Activated CD8-positive, alpha-beta memory T cell treated with anti-CD3 and anti-CD28 coated beads for 24 hours (primary cell): ENCODE results near the gene CETP.

ENCODE experiments used
- DNase-seq: peaks from one replicate; pipeline ENCODE4 v3.0.0-alpha.2; 2020

Gene CETP

GRCh38 chr16:57024894-57025680 lies 63.3 kb downstream of the CETP start:
- DNase-seq = no peak

DNA sequence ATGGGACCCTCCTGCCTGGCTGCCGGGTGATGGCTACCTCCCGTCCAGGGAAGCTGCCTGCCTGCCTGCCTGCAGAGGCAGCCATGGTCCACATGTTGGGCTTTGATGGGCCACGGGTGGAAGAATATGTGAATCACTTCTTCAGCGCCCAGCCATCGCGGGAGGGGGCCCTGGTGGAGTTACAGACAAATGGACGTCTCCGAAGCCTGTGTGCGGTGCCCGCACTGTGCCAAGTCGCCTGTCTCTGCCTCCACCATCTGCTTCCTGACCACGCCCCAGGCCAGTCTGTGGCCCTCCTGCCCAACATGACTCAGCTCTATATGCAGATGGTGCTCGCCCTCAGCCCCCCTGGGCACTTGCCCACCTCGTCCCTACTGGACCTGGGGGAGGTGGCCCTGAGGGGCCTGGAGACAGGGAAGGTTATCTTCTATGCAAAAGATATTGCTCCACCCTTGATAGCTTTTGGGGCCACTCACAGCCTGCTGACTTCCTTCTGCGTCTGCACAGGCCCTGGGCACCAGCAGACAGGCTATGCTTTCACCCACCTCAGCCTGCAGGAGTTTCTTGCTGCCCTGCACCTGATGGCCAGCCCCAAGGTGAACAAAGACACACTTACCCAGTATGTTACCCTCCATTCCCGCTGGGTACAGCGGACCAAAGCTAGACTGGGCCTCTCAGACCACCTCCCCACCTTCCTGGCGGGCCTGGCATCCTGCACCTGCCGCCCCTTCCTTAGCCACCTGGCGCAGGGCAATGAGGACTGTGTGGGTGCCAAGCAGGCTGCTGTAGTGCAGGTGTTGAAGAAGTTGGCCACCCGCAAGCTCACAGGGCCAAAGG lies 64.4 kb downstream of the CETP start:
- DNase-seq = no peak

DNA sequence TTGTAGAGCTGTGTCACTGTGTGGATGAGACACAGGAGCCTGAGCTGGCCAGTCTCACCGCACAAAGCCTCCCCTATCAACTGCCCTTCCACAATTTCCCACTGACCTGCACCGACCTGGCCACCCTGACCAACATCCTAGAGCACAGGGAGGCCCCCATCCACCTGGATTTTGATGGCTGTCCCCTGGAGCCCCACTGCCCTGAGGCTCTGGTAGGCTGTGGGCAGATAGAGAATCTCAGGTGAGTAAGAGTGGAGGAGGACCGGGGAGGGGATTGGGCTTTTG lies 65.0 kb downstream of the CETP start:
- DNase-seq = no peak

GRCh38 chr16:57027067-57027466 lies 65.3 kb downstream of the CETP start:
- DNase-seq = no peak

- DNase-seq = no peak
These were observed 66.3 kb downstream of the CETP start for GRCh38 chr16:57028086-57028485.

DNA sequence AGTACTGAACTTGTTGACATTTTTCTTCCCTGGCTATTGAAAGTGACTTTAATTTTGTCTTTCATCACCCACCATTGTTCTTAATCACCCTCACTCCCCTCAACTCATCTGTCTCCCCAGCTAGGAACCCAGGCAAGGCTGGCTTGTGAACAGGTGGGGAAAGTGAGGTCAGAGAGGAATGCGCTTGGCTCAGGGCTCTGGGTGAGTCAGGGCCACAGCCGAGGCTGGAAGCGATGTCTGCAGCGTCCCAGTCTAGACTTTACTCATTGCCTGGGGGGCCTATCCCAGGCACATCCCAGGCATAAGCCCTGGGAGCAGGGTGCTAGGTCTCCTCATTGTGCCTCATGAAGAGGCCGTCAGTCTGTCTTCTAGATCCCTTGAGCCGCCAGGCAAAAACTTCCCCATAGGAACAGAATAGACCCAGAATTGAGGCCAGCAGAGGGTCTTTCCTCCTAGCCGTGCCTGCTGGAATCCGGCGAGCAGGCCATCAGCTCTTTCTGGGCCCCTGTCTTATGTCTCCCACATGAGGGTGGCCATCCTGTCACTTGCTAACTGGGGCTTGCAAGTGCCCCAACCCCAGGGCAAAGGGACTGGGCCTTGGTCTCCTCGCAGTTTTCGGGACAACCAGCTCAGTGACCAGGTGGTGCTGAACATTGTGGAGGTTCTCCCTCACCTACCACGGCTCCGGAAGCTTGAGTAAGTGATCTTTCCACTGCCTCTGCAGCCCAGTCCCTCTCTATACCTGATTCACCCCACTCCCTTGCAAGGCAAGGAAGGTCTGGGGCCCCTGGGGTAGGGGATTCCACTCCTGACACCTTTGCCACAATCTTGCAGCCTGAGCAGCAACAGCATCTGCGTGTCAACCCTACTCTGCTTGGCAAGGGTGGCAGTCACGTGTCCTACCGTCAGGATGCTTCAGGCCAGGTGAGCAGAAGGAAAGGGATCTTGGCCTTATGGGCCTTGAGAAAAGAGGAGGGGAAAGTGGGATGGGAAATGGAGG lies 67.7 kb downstream of the CETP start:
- no peak for DNase-seq

GRCh38 chr16:57030346-57030902 lies 68.7 kb downstream of the CETP start:
- DNase-seq = no peak

GRCh38 chr16:57031156-57031555 lies 69.4 kb downstream of the CETP start:
- DNase-seq = no peak

DNA sequence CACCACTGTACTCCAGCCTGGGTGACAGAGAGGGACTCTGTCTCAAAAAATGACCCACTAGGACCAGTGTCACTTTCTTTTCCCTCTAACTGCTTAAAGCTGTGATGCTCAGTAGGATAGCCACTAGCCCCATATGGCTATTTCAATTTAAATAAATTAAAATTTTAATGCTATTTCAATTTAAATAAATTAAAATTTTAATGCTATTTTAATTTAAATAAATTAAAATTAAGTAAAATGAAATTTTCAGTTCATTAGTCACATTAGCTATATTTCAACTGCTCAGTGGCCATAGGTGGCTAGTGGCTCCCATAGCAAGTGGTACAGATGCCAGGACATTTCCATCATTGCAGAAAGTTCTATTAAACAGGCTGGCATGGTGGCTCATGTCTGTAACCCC lies 70.6 kb downstream of the CETP start:
- DNase-seq = no peak

DNA sequence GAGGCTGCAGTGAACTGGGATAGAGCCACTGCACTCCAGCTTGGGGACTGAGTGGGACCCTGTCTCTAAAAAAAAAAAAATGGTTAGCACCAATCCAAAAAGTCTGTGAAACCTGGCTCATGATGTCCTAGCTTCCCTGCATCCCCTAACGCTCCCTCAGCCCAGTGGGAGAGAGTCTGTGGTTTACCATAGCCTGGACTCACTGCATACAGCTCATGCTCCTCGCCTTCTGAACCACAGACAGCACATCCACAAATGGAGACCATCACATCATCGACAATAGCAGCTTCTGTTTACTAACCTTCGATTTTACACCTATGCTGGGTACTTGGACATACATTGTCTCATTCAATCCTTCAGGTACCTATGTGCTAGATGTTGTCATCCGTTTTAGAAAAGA lies 71.2 kb downstream of the CETP start:
- no peak for DNase-seq
